Liver (tissue), 3 donors: ENCODE data around the gene ABRACL.

Source experiments
- GABPA ChIP-seq, 2 donors: IDR thresholded peaks in 1 of 2; conservative IDR thresholded peaks in 1 of 2; 2 replicates each; pipeline ENCODE4 v1.6.1; 2016; ENCODE audit warnings: antibody characterized with exemption in 2 of 2, mild to moderate bottlenecking in 1 of 2, moderate library complexity in 1 of 2
- RAD21 ChIP-seq, 2 donors: IDR thresholded peaks; 2 replicates each; pipeline ENCODE4 v1.6.1; 2016; ENCODE audit warnings: antibody characterized with exemption in 2 of 2, mild to moderate bottlenecking in 2 of 2
- SP1 ChIP-seq: IDR thresholded peaks from 2 replicates; pipeline ENCODE4 v1.6.1; 2018; ENCODE audit warnings: antibody characterized with exemption, mild to moderate bottlenecking
- TAF1 ChIP-seq: conservative IDR thresholded peaks from 2 replicates; pipeline ENCODE4 v1.6.1; 2016; ENCODE audit warnings: antibody characterized with exemption, mild to moderate bottlenecking
- YY1 ChIP-seq: IDR thresholded peaks from 2 replicates; pipeline ENCODE4 v1.6.1; 2016; ENCODE audit warnings: antibody characterized with exemption, mild to moderate bottlenecking
- TF ChIP-seq, protein P1 (sequence below): fragments of 150-350 bp; IDR thresholded peaks from 2 replicates; pipeline ENCODE4 v1.5.1; 2017; ENCODE audit warnings: improper control_type of control experiment, low read depth, low read length; ENCODE audit not compliant: missing input control
- TF ChIP-seq, protein P2 (sequence below): IDR thresholded peaks from 2 replicates; pipeline ENCODE4 v1.6.1; 2016; ENCODE audit warnings: antibody characterized with exemption
- TF ChIP-seq, protein P3 (sequence below): IDR thresholded peaks from 2 replicates; pipeline ENCODE4 v1.6.1; 2016; ENCODE audit warnings: antibody characterized with exemption
- TF ChIP-seq, protein P4 (sequence below): IDR thresholded peaks from 2 replicates; pipeline ENCODE4 v1.6.1; 2016; ENCODE audit warnings: antibody characterized with exemption, mild to moderate bottlenecking
- donor health status: healthy.
- donor health status: healthy.

DNA sequence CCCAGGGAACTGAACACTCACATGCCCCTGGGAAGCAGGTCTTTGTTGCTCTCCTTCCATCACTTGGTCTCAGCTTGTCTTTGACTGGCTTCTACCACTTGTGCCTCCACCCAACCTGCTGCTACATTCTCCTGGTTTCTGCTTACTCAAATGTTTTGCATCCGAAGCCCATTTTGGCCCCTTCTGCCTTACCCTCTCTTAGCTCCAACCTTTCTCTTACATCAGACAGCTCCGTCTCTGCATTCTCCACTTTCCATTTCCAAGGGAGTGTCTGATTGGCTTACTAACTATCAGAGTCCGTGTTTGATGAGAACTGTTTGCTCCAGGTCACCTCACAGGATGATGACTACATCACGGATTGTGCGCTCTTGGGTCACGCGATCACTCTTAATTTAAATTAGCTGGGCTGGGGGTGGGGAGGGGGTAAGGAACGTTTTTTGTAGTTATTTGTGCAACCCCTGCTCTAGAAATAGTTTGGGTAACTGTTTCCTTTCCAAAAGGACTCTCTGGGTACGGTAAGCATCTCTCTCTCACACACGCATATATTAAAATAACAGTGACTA, 844 bp upstream of the ABRACL start:
- TF ChIP-seq, protein P1, sequence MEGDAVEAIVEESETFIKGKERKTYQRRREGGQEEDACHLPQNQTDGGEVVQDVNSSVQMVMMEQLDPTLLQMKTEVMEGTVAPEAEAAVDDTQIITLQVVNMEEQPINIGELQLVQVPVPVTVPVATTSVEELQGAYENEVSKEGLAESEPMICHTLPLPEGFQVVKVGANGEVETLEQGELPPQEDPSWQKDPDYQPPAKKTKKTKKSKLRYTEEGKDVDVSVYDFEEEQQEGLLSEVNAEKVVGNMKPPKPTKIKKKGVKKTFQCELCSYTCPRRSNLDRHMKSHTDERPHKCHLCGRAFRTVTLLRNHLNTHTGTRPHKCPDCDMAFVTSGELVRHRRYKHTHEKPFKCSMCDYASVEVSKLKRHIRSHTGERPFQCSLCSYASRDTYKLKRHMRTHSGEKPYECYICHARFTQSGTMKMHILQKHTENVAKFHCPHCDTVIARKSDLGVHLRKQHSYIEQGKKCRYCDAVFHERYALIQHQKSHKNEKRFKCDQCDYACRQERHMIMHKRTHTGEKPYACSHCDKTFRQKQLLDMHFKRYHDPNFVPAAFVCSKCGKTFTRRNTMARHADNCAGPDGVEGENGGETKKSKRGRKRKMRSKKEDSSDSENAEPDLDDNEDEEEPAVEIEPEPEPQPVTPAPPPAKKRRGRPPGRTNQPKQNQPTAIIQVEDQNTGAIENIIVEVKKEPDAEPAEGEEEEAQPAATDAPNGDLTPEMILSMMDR = no peak
- TF ChIP-seq TAF1 = peak; percentile 33
- TF ChIP-seq, protein P2, sequence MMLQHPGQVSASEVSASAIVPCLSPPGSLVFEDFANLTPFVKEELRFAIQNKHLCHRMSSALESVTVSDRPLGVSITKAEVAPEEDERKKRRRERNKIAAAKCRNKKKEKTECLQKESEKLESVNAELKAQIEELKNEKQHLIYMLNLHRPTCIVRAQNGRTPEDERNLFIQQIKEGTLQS = peak; percentile 81
- peak; percentile 56 for TF ChIP-seq YY1
- TF ChIP-seq SP1 = peak; percentile 82
- TF ChIP-seq, protein P3, sequence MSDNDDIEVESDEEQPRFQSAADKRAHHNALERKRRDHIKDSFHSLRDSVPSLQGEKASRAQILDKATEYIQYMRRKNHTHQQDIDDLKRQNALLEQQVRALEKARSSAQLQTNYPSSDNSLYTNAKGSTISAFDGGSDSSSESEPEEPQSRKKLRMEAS = no peak
- no peak for TF ChIP-seq GABPA (IDR thresholded peaks at IDR 0.05 in 1 of 2, conservative IDR thresholded peaks at IDR 0.05 in 1 of 2)
- peak; percentile 27 to 63 for TF ChIP-seq RAD21 (IDR thresholded peaks at IDR 0.05)
- TF ChIP-seq, protein P4, sequence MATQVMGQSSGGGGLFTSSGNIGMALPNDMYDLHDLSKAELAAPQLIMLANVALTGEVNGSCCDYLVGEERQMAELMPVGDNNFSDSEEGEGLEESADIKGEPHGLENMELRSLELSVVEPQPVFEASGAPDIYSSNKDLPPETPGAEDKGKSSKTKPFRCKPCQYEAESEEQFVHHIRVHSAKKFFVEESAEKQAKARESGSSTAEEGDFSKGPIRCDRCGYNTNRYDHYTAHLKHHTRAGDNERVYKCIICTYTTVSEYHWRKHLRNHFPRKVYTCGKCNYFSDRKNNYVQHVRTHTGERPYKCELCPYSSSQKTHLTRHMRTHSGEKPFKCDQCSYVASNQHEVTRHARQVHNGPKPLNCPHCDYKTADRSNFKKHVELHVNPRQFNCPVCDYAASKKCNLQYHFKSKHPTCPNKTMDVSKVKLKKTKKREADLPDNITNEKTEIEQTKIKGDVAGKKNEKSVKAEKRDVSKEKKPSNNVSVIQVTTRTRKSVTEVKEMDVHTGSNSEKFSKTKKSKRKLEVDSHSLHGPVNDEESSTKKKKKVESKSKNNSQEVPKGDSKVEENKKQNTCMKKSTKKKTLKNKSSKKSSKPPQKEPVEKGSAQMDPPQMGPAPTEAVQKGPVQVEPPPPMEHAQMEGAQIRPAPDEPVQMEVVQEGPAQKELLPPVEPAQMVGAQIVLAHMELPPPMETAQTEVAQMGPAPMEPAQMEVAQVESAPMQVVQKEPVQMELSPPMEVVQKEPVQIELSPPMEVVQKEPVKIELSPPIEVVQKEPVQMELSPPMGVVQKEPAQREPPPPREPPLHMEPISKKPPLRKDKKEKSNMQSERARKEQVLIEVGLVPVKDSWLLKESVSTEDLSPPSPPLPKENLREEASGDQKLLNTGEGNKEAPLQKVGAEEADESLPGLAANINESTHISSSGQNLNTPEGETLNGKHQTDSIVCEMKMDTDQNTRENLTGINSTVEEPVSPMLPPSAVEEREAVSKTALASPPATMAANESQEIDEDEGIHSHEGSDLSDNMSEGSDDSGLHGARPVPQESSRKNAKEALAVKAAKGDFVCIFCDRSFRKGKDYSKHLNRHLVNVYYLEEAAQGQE = peak; percentile 87
